HCT116 (cell line): ENCODE measurements around the gene CHST11. TPM values are rescaled to one million over a fixed set of nuclear protein-coding genes. Genes with fewer than 3 reads are reported as not detected.

Source experiments
- ATAC-seq: fragments of 200-7000 bp; cut with Tn5 transposase; 2 replicates; pipeline ENCODE4 v1.9.1; 2020; ENCODE audit warnings: mild to moderate bottlenecking, moderate library complexity
- BruUV-seq: library from RNA; stranded (reverse); fragments of 400-500 nt; replicated peaks from 2 replicates; lab custom pipeline; 2021; lab: Mats Ljungman, UMichigan
- CTCF ChIA-PET: fragments of 300-600 bp; sonication (Branson Sonifier 250); formaldehyde crosslinking; loops from one replicate; lab custom pipeline; 2021; ENCODE audit warnings: antibody characterized with exemption; lab: Charles Lee
- POLR2A ChIA-PET: fragments of 300-600, 350-600 bp; sonication (Branson Sonifier 250); formaldehyde crosslinking; loops from one replicate; lab custom pipeline; 2021; ENCODE audit warnings: antibody characterized with exemption; lab: Charles Lee
- RAD21 ChIA-PET, 2 experiments: fragments of 300-600 bp; sonication (Branson Sonifier 250); formaldehyde crosslinking; loops; one replicate each; lab custom pipeline; 2023; ENCODE audit warnings: low total read pairs in 2 of 2; ENCODE audit not compliant: uncharacterized antibody in 2 of 2, unreplicated experiment in 2 of 2, low non-redundant PET in 1 of 2; lab: Charles Lee
- DNase-seq: peaks from one replicate; pipeline ENCODE4 v3.0.0-alpha.2; 2010; ENCODE audit warnings: low read depth, low spot score
- H2AFZ ChIP-seq: fragments of 200-600 bp; shearing (Covaris generic), sonication (generic); 2 replicates; pipeline ENCODE4 v1.6.1; 2017; ENCODE audit warnings: low read depth, mixed run types, mixed read lengths, antibody characterized with exemption, low read length; ENCODE audit not compliant: poor library complexity, severe bottlenecking
- H3K27ac ChIP-seq: 2 replicates; pipeline ENCODE4 v1.5.1; 2012; ENCODE audit warnings: low read depth, low read length
- H3K27me3 ChIP-seq: fragments of 200-600 bp; sonication (generic); 2 replicates; pipeline ENCODE4 v1.6.1; 2016; ENCODE audit warnings: mixed run types, low read length, mixed read lengths; ENCODE audit not compliant: insufficient read depth
- H3K36me3 ChIP-seq, 2 experiments: fragments of 200-500 bp in 1 of 2; fragments of 200-600 bp in 1 of 2; sonication (Bioruptor generic) in 1 of 2; sonication (generic) in 1 of 2; 2 replicates each; pipeline versions ENCODE4 v1.5.1 to v1.6.1; 2014 to 2016; ENCODE audit warnings: low read length in 2 of 2, inconsistent platforms in 1 of 2, mixed read lengths in 1 of 2, mixed run types in 1 of 2; ENCODE audit not compliant: insufficient read depth in 2 of 2, control insufficient read depth in 1 of 2
- H3K4me1 ChIP-seq, 2 experiments: fragments of 200-600 bp in 1 of 2; sonication (generic) in 1 of 2; 2 replicates each; pipeline versions ENCODE4 v1.5.1 to v1.6.1; 2012 to 2017; ENCODE audit warnings: low read length in 2 of 2, inconsistent platforms in 1 of 2, mild to moderate bottlenecking in 1 of 2, mixed read lengths in 1 of 2, mixed run types in 1 of 2, moderate library complexity in 1 of 2; ENCODE audit not compliant: insufficient read depth in 2 of 2, control insufficient read depth in 1 of 2
- H3K4me2 ChIP-seq: fragments of 200-600 bp; sonication (generic); 2 replicates; pipeline ENCODE4 v1.6.1; 2017; ENCODE audit warnings: mixed run types, low read length, mixed read lengths
- H3K4me3 ChIP-seq, 2 experiments: fragments of 200-600 bp in 1 of 2; sonication (generic) in 1 of 2; replicated peaks in 1 of 2; 2 replicates each; pipeline ENCODE4 v1.5.1; 2011 to 2016; ENCODE audit warnings: low read length in 2 of 2, control low read depth in 1 of 2, low read depth in 1 of 2, mild to moderate bottlenecking in 1 of 2, mixed read lengths in 1 of 2, mixed run types in 1 of 2
- H3K79me2 ChIP-seq: fragments of 200-600 bp; sonication (generic); 2 replicates; pipeline ENCODE4 v1.6.1; 2017; ENCODE audit warnings: mild to moderate bottlenecking, mixed run types, low read length, moderate library complexity, mixed read lengths; ENCODE audit not compliant: insufficient read depth
- H3K9ac ChIP-seq: fragments of 200-600 bp; sonication (generic); 2 replicates; pipeline ENCODE4 v1.6.1; 2016; ENCODE audit warnings: low read length, mixed read lengths
- H3K9me2 ChIP-seq: fragments of 200-600 bp; sonication (generic), shearing (Covaris generic); 2 replicates; pipeline ENCODE4 v1.6.1; 2017; ENCODE audit warnings: mixed run types, mild to moderate bottlenecking, moderate library complexity; ENCODE audit not compliant: insufficient read depth
- H3K9me3 ChIP-seq, 2 experiments: fragments of 200-500 bp in 1 of 2; fragments of 200-600 bp in 1 of 2; sonication (Bioruptor generic) in 1 of 2; sonication (generic) in 1 of 2; 2 replicates each; pipeline ENCODE4 v1.6.1; 2014 to 2017; ENCODE audit warnings: low read length in 2 of 2, mixed read lengths in 2 of 2, inconsistent platforms in 1 of 2, low read depth in 1 of 2, mild to moderate bottlenecking in 1 of 2, mixed run types in 1 of 2, moderate library complexity in 1 of 2; ENCODE audit not compliant: control insufficient read depth in 1 of 2, insufficient read depth in 1 of 2
- H4K20me1 ChIP-seq: fragments of 200-600 bp; sonication (generic), shearing (Covaris generic); 2 replicates; pipeline ENCODE4 v1.6.1; 2017; ENCODE audit warnings: mixed run types, mild to moderate bottlenecking, moderate library complexity; ENCODE audit not compliant: insufficient read depth
- CTCF ChIP-seq, 3 experiments: fragments of 200-600 bp in 1 of 3; sonication (generic) in 1 of 3; IDR thresholded peaks in 2 of 3; conservative IDR thresholded peaks in 1 of 3; 2 replicates each; pipeline ENCODE4 v1.5.1; 2012 to 2017; ENCODE audit warnings: low read depth in 2 of 3, low read length in 2 of 3, antibody characterized with exemption in 1 of 3, borderline replicate concordance in 1 of 3, control low read depth in 1 of 3, mild to moderate bottlenecking in 1 of 3, mixed read lengths in 1 of 3, mixed run types in 1 of 3, moderate library complexity in 1 of 3; ENCODE audit not compliant: insufficient read depth in 1 of 3
- ELF1 ChIP-seq: IDR thresholded peaks from 2 replicates; pipeline ENCODE4 v1.6.1; 2012; ENCODE audit warnings: low read depth, borderline replicate concordance
- SIN3A ChIP-seq: IDR thresholded peaks from 2 replicates; pipeline ENCODE4 v1.6.1; 2012; ENCODE audit warnings: low read depth
- SP1 ChIP-seq: IDR thresholded peaks from 2 replicates; pipeline ENCODE4 v1.6.1; 2012; ENCODE audit warnings: low read depth
- YY1 ChIP-seq: IDR thresholded peaks from 2 replicates; pipeline ENCODE4 v1.6.1; 2011; ENCODE audit warnings: low read length, low read depth, moderate library complexity, mild to moderate bottlenecking; ENCODE audit not compliant: insufficient replicate concordance; ENCODE audit errors: extremely low read depth
- ZBTB33 ChIP-seq: IDR thresholded peaks from 2 replicates; pipeline ENCODE4 v1.6.1; 2011; ENCODE audit warnings: mild to moderate bottlenecking, low read length, moderate library complexity; ENCODE audit not compliant: insufficient replicate concordance; ENCODE audit errors: extremely low read depth
- intact Hi-C: fragments of 100-400 bp; cut with micrococcal nuclease; formaldehyde crosslinking; loops from 2 replicates; pipeline ENCODE4 v1.10.0; 2022
- total RNA-seq: library from RNA; stranded (reverse); gene quantifications from one replicate; pipeline ENCODE4 v1.2.1, GENCODE V29; 2021; ENCODE audit not compliant: unreplicated experiment
- TF ChIP-seq, protein P1 (sequence below): IDR thresholded peaks from 2 replicates; pipeline ENCODE4 v1.6.1; 2012

The CHST11 gene
- total RNA-seq, 1 experiment from 2014 or later, result 10.1 TPM

GRCh38 chr12:104517880-104518279 lies 61.1 kb downstream of the CHST11 start (continued):
- TF ChIP-seq CTCF (IDR thresholded peaks at IDR 0.05 in 2 of 3, conservative IDR thresholded peaks at IDR 0.05 in 1 of 3; ENCODE audit: borderline replicate concordance in 1 of 3, insufficient read depth in 1 of 3, low read depth in 2 of 3, low read length in 2 of 3) (no peak), ELF1 (no peak)

DNA sequence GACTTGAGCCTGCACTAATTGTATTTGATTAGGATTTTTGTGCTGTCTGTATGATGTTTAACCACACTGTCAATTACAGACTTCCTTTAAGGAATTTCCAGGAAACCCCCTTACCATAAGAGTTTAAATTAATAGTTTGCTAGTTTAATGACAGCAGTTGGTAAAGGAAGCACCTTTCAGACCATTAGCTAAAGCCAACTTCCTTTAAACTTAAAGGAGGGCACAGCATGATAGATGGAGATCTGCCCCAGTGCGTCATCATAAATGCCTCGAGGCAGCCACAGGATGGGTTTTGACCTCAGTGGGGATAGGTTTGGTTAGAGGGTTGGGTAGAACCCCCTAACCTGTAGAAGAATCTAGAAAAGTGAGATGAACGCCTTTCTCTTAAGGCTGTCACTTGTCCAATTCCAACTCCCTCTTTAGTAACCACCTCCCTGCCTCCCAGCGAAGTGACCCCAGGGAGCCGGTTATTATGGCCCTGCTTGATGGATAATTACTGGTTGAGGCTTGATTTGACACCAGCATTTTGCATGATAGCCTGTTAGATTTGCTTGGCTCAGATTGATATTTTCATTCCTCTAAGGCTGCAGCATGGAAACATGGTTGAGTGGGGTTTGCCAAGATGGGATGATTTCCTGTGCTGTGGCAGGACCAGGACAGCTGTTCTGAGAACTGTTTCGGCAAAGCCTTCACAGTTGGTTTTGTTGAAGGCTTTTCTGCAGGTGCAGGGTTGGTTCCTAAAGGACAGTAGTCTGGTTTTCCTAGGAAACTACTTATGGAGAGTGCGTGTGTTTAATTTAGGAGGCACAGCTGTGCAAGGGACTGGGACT lies 62.7 kb downstream of the CHST11 start:
- no peak for TF ChIP-seq YY1
- TF ChIP-seq SP1, result no peak
- no peak for TF ChIP-seq SIN3A
- no peak for TF ChIP-seq ZBTB33
- TF ChIP-seq, protein P1, sequence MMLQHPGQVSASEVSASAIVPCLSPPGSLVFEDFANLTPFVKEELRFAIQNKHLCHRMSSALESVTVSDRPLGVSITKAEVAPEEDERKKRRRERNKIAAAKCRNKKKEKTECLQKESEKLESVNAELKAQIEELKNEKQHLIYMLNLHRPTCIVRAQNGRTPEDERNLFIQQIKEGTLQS, result no peak
- TF ChIP-seq, all 23 proteins: peak for 0
- no peak overlapping the region for H2AFZ ChIP-seq
- H3K27me3 ChIP-seq, result no peaks in the 10 kb centered on the region
- no peaks in the 10 kb centered on the region for H3K36me3 ChIP-seq
- ATAC-seq, result no peak
- H3K27ac ChIP-seq, result no peak overlapping the region
- ChIA-PET CTCF (no interaction called here), POLR2A (no interaction called here), RAD21 (no interaction called here)
- intact Hi-C loops, result no loop called here
- H3K4me1 ChIP-seq, result peaks cover 0 to 4% of the 10 kb centered on the region in 2 experiments; a peak in 1 of 4 replicates
- BruUV-seq, result no TSS peak
- H3K9me2 ChIP-seq, result no peaks in the 10 kb centered on the region
- no peak overlapping the region for H3K4me2 ChIP-seq
- H3K4me3 ChIP-seq, result no peak overlapping the region
- H3K79me2 ChIP-seq, result no peaks in the 10 kb centered on the region
- H3K9me3 ChIP-seq, result no peaks in the 10 kb centered on the region
- no peaks in the 10 kb centered on the region for H4K20me1 ChIP-seq
- no peak for DNase-seq
- H3K9ac ChIP-seq, result no peak overlapping the region
